Prostate gland (tissue), 2 donors: ENCODE data around the gene AKTIP.

Source experiments
- CTCF ChIP-seq, 4 experiments: fragments of 200-600 bp in 2 of 4; fragments of 450-650 bp in 2 of 4; sonication (generic) in 2 of 4; IDR thresholded peaks; 1 replicate in 3 of 4; 2 replicates in 1 of 4; pipeline ENCODE4 v1.5.1; 2016 to 2019; ENCODE audit warnings: antibody characterized with exemption in 4 of 4, mild to moderate bottlenecking in 2 of 4, moderate library complexity in 2 of 4
- POLR2A ChIP-seq: fragments of 450-650 bp; IDR thresholded peaks from one replicate; pipeline ENCODE4 v1.6.1; 2016; ENCODE audit warnings: antibody characterized with exemption, mild to moderate bottlenecking

GRCh38 chr16:53456625-53457024, 46.4 kb downstream of the AKTIP start:
- TF ChIP-seq CTCF (IDR thresholded peaks at IDR 0.05) (no peak), POLR2A (no peak)
